ENCODE data around the gene TP53RK. TPM values are rescaled to one million over a fixed set of nuclear protein-coding genes. Genes with fewer than 3 reads are reported as not detected.
A peak's percentile ranks its signal among the peaks of the same experiment; 100 is the strongest.

The TP53RK gene
- total and polyA plus RNA-seq, 2 of the 13 experiments (the other 11 are each of a cell fraction or from before 2014, with no cell fraction given): 12.9 to 25.5 TPM

DNA sequence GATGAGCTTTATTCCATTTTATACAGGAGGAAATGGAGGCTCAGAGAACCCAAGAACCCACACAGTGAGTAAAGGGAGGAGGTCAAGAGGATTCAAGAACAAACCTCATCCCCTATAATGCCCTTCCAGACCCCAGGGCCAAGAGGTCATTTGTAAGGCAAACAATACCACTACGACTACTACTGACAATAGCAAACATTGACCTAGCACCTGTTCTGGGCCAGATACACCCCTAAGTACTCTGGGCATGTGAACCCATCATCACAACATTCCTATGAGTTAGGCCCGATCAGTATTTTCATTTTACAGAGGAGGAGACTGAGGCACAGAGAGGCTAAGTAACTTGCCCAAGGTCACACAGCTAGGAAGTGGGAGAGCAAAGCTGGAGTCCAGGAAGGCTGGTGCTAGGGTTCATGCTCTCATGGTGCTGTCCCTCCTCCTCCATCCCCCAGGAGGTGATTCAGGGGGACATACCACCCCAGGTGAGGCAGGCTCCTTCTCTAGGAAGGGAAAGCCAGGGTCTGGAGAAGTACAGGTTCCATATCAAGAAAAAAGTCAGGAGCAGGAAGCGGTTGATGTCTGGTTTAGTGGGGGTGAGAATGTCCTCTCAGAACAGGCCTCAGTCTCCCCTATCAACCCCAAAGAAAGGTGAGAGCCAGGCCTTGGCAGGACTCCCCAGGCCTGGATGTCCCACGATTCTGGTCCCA lies 51.7 kb downstream of the TP53RK start (continued):
- TF ChIP-seq, protein P1, sequence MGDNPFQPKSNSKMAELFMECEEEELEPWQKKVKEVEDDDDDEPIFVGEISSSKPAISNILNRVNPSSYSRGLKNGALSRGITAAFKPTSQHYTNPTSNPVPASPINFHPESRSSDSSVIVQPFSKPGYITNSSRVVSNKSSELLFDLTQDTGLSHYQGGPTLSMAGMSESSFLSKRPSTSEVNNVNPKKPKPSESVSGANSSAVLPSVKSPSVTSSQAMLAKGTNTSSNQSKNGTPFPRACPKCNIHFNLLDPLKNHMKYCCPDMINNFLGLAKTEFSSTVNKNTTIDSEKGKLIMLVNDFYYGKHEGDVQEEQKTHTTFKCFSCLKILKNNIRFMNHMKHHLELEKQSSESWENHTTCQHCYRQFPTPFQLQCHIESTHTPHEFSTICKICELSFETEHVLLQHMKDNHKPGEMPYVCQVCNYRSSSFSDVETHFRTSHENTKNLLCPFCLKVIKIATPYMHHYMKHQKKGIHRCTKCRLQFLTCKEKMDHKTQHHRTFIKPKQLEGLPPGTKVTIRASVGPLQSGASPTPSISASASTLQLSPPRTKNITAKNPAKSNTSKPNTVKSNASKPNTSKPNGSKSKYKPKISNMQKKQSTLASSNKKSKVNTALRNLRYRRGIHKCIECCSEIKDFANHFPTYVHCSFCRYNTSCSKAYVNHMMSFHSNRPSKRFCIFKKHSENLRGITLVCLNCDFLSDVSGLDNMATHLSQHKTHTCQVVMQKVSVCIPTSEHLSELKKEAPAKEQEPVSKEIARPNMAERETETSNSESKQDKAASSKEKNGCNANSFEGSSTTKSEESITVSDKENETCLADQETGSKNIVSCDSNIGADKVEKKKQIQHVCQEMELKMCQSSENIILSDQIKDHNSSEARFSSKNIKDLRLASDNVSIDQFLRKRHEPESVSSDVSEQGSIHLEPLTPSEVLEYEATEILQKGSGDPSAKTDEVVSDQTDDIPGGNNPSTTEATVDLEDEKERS (CRISPR knock-in tag; IDR thresholded peaks at IDR 0.05): no peak
- TF ChIP-seq PAX8 (CRISPR knock-in tag; IDR thresholded peaks at IDR 0.05; ENCODE audit: borderline replicate concordance) (no peak), ZMAT3 (CRISPR knock-in tag; conservative IDR thresholded peaks at IDR 0.05) (0 out of 2 replicates have a peak, but pooled peaks have one; percentile 24), ZNF768 (CRISPR knock-in tag; IDR thresholded peaks at IDR 0.05) (peak; percentile 100), ZNF263 (CRISPR knock-in tag; IDR thresholded peaks at IDR 0.05) (peak; percentile 50; the same call in 1 of the 2 replicates), FOXA1 (IDR thresholded peaks at IDR 0.05) (no peak), FOXA1 (CRISPR knock-in tag; IDR thresholded peaks at IDR 0.05) (no peak), ZNF543 (CRISPR knock-in tag; IDR thresholded peaks at IDR 0.05) (peak; percentile 7; the same call in 1 of the 2 replicates)
- TF ChIP-seq, protein P2, sequence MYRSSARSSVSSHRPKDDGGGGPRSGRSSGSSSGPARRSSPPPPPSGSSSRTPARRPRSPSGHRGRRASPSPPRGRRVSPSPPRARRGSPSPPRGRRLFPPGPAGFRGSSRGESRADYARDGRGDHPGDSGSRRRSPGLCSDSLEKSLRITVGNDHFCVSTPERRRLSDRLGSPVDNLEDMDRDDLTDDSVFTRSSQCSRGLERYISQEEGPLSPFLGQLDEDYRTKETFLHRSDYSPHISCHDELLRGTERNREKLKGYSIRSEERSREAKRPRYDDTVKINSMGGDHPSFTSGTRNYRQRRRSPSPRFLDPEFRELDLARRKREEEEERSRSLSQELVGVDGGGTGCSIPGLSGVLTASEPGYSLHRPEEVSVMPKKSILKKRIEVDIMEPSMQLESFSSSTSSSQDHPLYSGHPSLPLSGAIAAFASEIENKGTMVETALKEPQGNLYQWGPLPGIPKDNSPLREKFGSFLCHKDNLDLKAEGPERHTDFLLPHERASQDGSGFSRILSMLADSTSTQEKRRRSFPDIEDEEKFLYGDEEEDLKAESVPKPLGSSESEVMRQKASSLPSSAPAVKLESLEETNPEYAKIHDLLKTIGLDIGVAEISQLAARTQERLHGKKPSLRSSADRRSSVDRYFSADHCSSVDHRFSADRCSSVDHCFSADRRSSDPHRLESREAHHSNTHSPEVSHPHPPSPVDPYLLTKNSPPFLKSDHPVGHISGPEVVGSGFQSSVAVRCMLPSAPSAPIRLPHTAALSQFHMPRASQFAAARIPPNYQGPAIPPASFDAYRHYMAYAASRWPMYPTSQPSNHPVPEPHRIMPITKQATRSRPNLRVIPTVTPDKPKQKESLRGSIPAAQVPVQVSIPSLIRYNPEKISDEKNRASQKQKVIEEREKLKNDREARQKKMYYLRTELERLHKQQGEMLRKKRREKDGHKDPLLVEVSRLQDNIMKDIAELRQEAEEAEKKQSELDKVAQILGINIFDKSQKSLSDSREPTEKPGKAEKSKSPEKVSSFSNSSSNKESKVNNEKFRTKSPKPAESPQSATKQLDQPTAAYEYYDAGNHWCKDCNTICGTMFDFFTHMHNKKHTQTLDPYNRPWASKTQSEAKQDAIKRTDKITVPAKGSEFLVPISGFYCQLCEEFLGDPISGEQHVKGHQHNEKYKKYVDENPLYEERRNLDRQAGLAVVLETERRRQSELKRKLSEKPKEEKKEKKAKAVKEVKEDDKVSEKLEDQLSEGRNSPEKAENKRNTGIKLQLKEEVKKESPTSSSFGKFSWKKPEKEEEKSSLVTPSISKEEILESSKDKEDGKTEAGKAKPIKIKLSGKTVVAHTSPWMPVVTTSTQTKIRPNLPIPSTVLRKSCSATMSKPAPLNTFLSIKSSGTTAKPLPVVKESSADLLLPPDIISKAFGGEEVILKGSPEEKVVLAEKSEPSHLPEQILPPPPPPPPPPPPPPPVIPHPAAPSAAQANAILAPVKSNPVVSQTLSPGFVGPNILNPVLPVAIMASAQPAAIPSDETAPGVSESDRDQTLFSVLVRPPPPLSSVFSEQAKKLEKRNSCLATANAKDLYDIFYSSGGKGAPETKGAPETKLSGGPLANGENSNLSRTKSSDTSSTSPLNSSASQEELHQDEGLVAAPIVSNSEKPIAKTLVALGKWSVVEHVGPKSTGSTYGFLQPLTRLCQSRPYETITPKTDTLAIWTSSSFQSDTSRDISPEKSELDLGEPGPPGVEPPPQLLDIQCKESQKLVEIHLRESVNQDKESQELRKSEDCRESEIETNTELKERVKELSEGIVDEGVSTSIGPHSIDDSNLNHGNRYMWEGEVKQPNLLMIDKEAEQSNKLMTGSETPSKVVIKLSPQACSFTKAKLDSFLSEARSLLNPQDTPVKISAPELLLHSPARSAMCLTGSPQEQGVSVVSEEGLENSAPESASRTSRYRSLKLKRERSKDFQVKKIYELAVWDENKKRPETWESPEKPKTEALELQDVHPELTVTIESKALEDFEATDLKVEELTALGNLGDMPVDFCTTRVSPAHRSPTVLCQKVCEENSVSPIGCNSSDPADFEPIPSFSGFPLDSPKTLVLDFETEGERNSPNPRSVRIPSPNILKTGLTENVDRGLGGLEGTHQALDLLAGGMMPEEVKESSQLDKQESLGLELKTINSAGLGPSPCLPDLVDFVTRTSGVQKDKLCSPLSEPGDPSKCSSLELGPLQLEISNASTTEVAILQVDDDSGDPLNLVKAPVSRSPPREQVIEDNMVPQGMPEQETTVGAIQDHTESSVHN (CRISPR knock-in tag; IDR thresholded peaks at IDR 0.05): 0 out of 2 replicates have a peak, but pooled peaks have one; percentile 28
- TF ChIP-seq, protein P3, sequence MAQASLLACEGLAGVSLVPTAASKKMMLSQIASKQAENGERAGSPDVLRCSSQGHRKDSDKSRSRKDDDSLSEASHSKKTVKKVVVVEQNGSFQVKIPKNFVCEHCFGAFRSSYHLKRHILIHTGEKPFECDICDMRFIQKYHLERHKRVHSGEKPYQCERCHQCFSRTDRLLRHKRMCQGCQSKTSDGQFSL (CRISPR knock-in tag; IDR thresholded peaks at IDR 0.05): no peak
- TF ChIP-seq, protein P4, sequence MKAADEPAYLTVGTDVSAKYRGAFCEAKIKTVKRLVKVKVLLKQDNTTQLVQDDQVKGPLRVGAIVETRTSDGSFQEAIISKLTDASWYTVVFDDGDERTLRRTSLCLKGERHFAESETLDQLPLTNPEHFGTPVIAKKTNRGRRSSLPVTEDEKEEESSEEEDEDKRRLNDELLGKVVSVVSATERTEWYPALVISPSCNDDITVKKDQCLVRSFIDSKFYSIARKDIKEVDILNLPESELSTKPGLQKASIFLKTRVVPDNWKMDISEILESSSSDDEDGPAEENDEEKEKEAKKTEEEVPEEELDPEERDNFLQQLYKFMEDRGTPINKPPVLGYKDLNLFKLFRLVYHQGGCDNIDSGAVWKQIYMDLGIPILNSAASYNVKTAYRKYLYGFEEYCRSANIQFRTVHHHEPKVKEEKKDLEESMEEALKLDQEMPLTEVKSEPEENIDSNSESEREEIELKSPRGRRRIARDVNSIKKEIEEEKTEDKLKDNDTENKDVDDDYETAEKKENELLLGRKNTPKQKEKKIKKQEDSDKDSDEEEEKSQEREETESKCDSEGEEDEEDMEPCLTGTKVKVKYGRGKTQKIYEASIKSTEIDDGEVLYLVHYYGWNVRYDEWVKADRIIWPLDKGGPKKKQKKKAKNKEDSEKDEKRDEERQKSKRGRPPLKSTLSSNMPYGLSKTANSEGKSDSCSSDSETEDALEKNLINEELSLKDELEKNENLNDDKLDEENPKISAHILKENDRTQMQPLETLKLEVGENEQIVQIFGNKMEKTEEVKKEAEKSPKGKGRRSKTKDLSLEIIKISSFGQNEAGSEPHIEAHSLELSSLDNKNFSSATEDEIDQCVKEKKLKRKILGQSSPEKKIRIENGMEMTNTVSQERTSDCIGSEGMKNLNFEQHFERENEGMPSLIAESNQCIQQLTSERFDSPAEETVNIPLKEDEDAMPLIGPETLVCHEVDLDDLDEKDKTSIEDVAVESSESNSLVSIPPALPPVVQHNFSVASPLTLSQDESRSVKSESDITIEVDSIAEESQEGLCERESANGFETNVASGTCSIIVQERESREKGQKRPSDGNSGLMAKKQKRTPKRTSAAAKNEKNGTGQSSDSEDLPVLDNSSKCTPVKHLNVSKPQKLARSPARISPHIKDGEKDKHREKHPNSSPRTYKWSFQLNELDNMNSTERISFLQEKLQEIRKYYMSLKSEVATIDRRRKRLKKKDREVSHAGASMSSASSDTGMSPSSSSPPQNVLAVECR (CRISPR knock-in tag; IDR thresholded peaks at IDR 0.05; ENCODE audit: borderline replicate concordance): no peak

Measured in HepG2 (cell line).